Cardiac fibroblast (primary cell): ENCODE measurements around the gene ST3GAL4.

Experiments used
- DNase-seq, 2 donors: peaks; one replicate each; pipeline versions ENCODE4 v3.0.0 to v3.0.0-alpha.2; 2010; ENCODE audit warnings: low read depth in 2 of 2
- H3K4me3 ChIP-seq, 2 donors: replicated peaks in 1 of 2; 1 replicate in 1 of 2; 2 replicates in 1 of 2; pipeline ENCODE4 v1.5.1; 2011; ENCODE audit warnings: low read depth in 2 of 2, low read length in 2 of 2, mild to moderate bottlenecking in 2 of 2, moderate library complexity in 1 of 2
- CTCF ChIP-seq: IDR thresholded peaks from one replicate; pipeline ENCODE4 v1.5.1; 2011; ENCODE audit warnings: low read depth, mild to moderate bottlenecking, low read length, inconsistent platforms

ST3GAL4 gene

GRCh38 chr11:126319374-126319740, 36.1 kb upstream of the ST3GAL4 start:
- H3K4me3 ChIP-seq, result no peak overlapping the region
- DNase-seq, result no peak
- no peak for TF ChIP-seq CTCF

- no peak overlapping the region for H3K4me3 ChIP-seq
- no peak for TF ChIP-seq CTCF
- no peak for DNase-seq
Observed at GRCh38 chr11:126322996-126323395, 32.5 kb upstream of the ST3GAL4 start.

DNA sequence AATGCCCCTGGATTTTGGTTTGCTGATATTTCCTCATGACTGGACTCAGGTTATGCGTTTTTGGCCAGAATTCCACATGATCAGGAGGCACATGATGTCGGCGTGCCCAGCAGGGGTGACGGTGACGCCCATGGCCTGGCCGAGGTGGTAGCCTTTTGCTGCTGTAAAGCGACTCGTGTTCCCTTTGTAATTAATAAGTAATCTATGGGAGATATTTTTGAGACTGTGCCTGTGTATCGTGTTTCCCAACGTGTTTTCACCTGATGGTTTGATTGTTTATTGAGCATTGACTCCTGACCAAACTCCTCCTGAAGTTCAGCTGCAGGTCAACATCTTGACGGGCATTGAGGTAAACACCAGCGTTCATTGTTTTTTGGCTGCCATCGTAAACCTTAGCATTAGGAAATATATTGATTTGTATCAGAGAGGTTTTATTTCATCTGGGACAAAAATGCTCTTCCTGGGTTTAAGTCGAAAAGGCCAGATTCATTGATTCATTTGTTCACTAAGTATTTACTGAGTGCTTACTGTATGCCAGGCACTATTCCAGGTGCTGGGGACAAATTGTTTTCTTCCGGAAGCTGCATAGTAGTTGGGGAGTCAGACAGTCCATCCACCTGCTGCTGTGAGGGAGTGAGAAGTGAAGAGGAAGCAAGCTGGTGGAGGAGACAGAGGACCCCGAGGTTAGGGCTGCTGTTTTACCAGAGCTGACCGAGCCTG, 28.0 kb upstream of the ST3GAL4 start:
- DNase-seq, result no peak
- no peak overlapping the region for H3K4me3 ChIP-seq
- no peak for TF ChIP-seq CTCF

DNA sequence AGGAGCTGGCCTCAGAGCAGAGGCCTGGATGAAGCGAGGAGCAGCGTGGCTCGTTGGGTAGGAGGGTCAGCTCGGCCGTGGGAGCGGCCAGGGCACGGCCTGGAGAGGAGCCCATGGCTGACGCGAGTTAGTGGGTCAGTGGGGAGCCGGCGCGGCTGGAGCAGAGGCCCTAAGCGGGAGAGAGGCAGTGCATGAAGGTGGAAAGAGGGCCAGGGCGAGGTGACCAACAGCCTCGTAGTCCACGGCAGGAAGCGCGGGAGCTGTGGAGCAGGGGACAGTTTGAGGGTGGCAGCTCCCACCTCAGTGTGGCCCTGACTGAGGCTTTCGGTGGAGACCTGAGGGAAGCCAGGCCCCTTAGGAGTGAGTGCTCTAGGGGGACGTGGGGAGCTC, 27.5 kb upstream of the ST3GAL4 start:
- no peak for TF ChIP-seq CTCF
- DNase-seq, result no peak
- H3K4me3 ChIP-seq, result no peak overlapping the region

- DNase-seq, result no peak
- TF ChIP-seq CTCF, result no peak
- H3K4me3 ChIP-seq, result no peak overlapping the region
Observed at GRCh38 chr11:126328444-126328843, 27.0 kb upstream of the ST3GAL4 start.

- TF ChIP-seq CTCF, result no peak
- DNase-seq, result no peak
- H3K4me3 ChIP-seq, result no peak overlapping the region
Observed at GRCh38 chr11:126328938-126329643, 26.4 kb upstream of the ST3GAL4 start.
